HG03159 (cell line): ENCODE measurements around the gene MACO1.
"Not testable (repeated sequence)": the region's sequence is repeated elsewhere in the genome, so short reads cannot be mapped to it uniquely, and the experiment has no call there.

Experiments
- ATAC-seq: cut with Tn5 transposase; IDR thresholded peaks from one replicate; pipeline ENCODE4 v1.9.1; 2021; ENCODE audit warnings: mild to moderate bottlenecking, moderate library complexity; ENCODE audit not compliant: unreplicated experiment

Gene MACO1

GRCh38 chr1:25456502-25456901 lies 25.8 kb downstream of the MACO1 start:
- no peak for ATAC-seq

GRCh38 chr1:25458541-25459298 lies 28.0 kb downstream of the MACO1 start:
- ATAC-seq: no peak

GRCh38 chr1:25460020-25460419 lies 29.3 kb downstream of the MACO1 start:
- no peak for ATAC-seq

- not testable (repeated sequence) for ATAC-seq
Observed at GRCh38 chr1:25460816-25461215, 30.1 kb downstream of the MACO1 start.

GRCh38 chr1:25461849-25462248 lies 31.2 kb downstream of the MACO1 start:
- no peak for ATAC-seq

- no peak for ATAC-seq
Observed at GRCh38 chr1:25462732-25463131, 32.0 kb downstream of the MACO1 start.

GRCh38 chr1:25467193-25467592 lies 36.5 kb downstream of the MACO1 start:
- no peak for ATAC-seq

GRCh38 chr1:25467616-25468015 lies 36.9 kb downstream of the MACO1 start:
- no peak for ATAC-seq

GRCh38 chr1:25468033-25468432 lies 37.3 kb downstream of the MACO1 start:
- no peak for ATAC-seq

- ATAC-seq: no peak
Observed at GRCh38 chr1:25469177-25469576, 38.5 kb downstream of the MACO1 start.

GRCh38 chr1:25472471-25472870 lies 41.8 kb downstream of the MACO1 start:
- no peak for ATAC-seq

- no peak for ATAC-seq
Observed at GRCh38 chr1:25473653-25474225, 43.0 kb downstream of the MACO1 start.

- no peak for ATAC-seq
Observed at GRCh38 chr1:25474439-25475047, 43.8 kb downstream of the MACO1 start.

GRCh38 chr1:25476186-25477097 lies 45.7 kb downstream of the MACO1 start:
- no peak for ATAC-seq

- no peak for ATAC-seq
Observed at GRCh38 chr1:25477448-25478034, 46.8 kb downstream of the MACO1 start.

GRCh38 chr1:25478633-25479032 lies 47.9 kb downstream of the MACO1 start:
- ATAC-seq: no peak

- no peak for ATAC-seq
Observed at GRCh38 chr1:25481625-25482024, 50.9 kb downstream of the MACO1 start.

GRCh38 chr1:25482211-25482610 lies 51.5 kb downstream of the MACO1 start:
- no peak for ATAC-seq

- no peak for ATAC-seq
Observed at GRCh38 chr1:25484096-25484495, 53.4 kb downstream of the MACO1 start.

GRCh38 chr1:25484533-25484932 lies 53.8 kb downstream of the MACO1 start:
- no peak for ATAC-seq
